Measurements from ENCODE around the gene CSRP2.

CSRP2 gene

GRCh38 chr12:76866151-76866567, 12.7 kb downstream of the CSRP2 start:
- no peak for DNase-seq (ENCODE audit: low spot score)

GRCh38 chr12:76864791-76865400, 13.9 kb downstream of the CSRP2 start:
- in situ Hi-C loops (cut with MboI; ENCODE audit: low pct_unique_long_range_greater_than_20kb, low sequenced_read_pairs, unreplicated experiment) = no loop called here
- no peak for DNase-seq (ENCODE audit: low spot score)

More at GRCh38 chr12:76866151-76866567, 12.7 kb downstream of the CSRP2 start:
- TF ChIP-seq CTCF (IDR thresholded peaks at IDR 0.05; ENCODE audit: extremely low read depth, insufficient read depth, missing control alignments) = no peak
- in situ Hi-C loops (cut with MboI; ENCODE audit: low pct_unique_long_range_greater_than_20kb, low sequenced_read_pairs, unreplicated experiment) = no loop called here

GRCh38 chr12:76863837-76864236, 15.0 kb downstream of the CSRP2 start:
- in situ Hi-C loops (cut with MboI; ENCODE audit: low pct_unique_long_range_greater_than_20kb, low sequenced_read_pairs, unreplicated experiment) = no loop called here
- no peak for DNase-seq (ENCODE audit: low spot score)
- no peak for TF ChIP-seq CTCF (IDR thresholded peaks at IDR 0.05; ENCODE audit: extremely low read depth, insufficient read depth, missing control alignments)

More at GRCh38 chr12:76864791-76865400, 13.9 kb downstream of the CSRP2 start:
- TF ChIP-seq CTCF (IDR thresholded peaks at IDR 0.05; ENCODE audit: extremely low read depth, insufficient read depth, missing control alignments) = no peak

- in situ Hi-C loops (cut with MboI; ENCODE audit: low pct_unique_long_range_greater_than_20kb, low sequenced_read_pairs, unreplicated experiment) = no loop called here
- no peak for DNase-seq (ENCODE audit: low spot score)
- TF ChIP-seq CTCF (IDR thresholded peaks at IDR 0.05; ENCODE audit: extremely low read depth, insufficient read depth, missing control alignments) = no peak
Measured at GRCh38 chr12:76863005-76863670, 15.7 kb downstream of the CSRP2 start.

GRCh38 chr12:76860256-76860655, 18.6 kb downstream of the CSRP2 start:
- in situ Hi-C loops (cut with MboI; ENCODE audit: low pct_unique_long_range_greater_than_20kb, low sequenced_read_pairs, unreplicated experiment) = no loop called here
- no peak for TF ChIP-seq CTCF (IDR thresholded peaks at IDR 0.05; ENCODE audit: extremely low read depth, insufficient read depth, missing control alignments)
- DNase-seq (ENCODE audit: low spot score) = no peak

GRCh38 chr12:76859611-76860010, 19.2 kb downstream of the CSRP2 start:
- no peak for TF ChIP-seq CTCF (IDR thresholded peaks at IDR 0.05; ENCODE audit: extremely low read depth, insufficient read depth, missing control alignments)
- DNase-seq (ENCODE audit: low spot score) = no peak
- in situ Hi-C loops (cut with MboI; ENCODE audit: low pct_unique_long_range_greater_than_20kb, low sequenced_read_pairs, unreplicated experiment) = no loop called here

All from GM13977 (cell line).